ENCODE data around the gene LUZP1. TPM values are rescaled to one million over a fixed set of nuclear protein-coding genes. Genes with fewer than 3 reads are reported as not detected.
A peak's percentile ranks its signal among the peaks of the same experiment; 100 is the strongest.

The LUZP1 gene
- total RNA-seq, result 1 to 10 TPM; 4.6 to 8.0 TPM

- Histone ChIP-seq H3K4me1 (peaks cover 8% of the 10 kb centered on the region), H3K36me3 (replicated peaks in 1 of 2; ENCODE audit: insufficient read depth in 1 of 2, low read depth in 2 of 2) (no peaks in the 10 kb centered on the region), H3K27ac (peak within 1 kb of the TSS; percentile 79 to 94 (median 82)), H3K9me3 (no peaks in the 10 kb centered on the region), H3K27me3 (no peaks in the 10 kb centered on the region), H3K4me3 (peak within 1 kb of the TSS; percentile 88 to 92)
- DNase-seq, result peak; percentile 82 to 89 (median 88)
- intact Hi-C loops (cut with DNase I), result no loop called here
- peak; percentile 90 for ATAC-seq
- WGBS, 2 donors, result 8 to 16% methylated on average over 31 to 50 of the region's 56 CpGs
- peak; percentile 79 to 86 (median 82) for TF ChIP-seq POLR2A (IDR thresholded peaks at IDR 0.05)
- no peak for TF ChIP-seq CTCF (IDR thresholded peaks at IDR 0.05)
These were observed at the start of gene LUZP1 for GRCh38 chr1:23168445-23169194. Gene LUZP1 (minus strand): TSS chr1:23168856.

GRCh38 chr1:23217421-23218115 lies 48.9 kb upstream of the LUZP1 start, which contains the start of gene HTR1D:
Gene HTR1D (minus strand): TSS chr1:23217502. CDS start chr1:23194219, 23,283 bp downstream.
- Histone ChIP-seq H3K27me3 (peaks cover 0 to 26% of the 10 kb centered on the region in 2 donors), H3K9me3 (no peaks in the 10 kb centered on the region), H3K4me3 (peak within 1 kb of the TSS in 1 of 2 donors; percentile 15), H3K36me3 (replicated peaks in 1 of 2; ENCODE audit: insufficient read depth in 1 of 2, low read depth in 2 of 2) (no peaks in the 10 kb centered on the region), H3K4me1 (peaks cover 15% of the 10 kb centered on the region), H3K27ac (no peak within 1 kb of the TSS)
- 2 to 4% methylated on average over 21 to 40 of the region's 45 CpGs for WGBS, 2 donors
- intact Hi-C loops (cut with DNase I), result no loop called here
- TF ChIP-seq CTCF (IDR thresholded peaks at IDR 0.05), result no peak
- no peak for TF ChIP-seq POLR2A (IDR thresholded peaks at IDR 0.05)
- ATAC-seq, result peak; percentile 48
- peak in 2 of 4 donors; percentile 19 to 28 for DNase-seq

GRCh38 chr1:23216771-23217420 lies 48.2 kb upstream of the LUZP1 start:
- Histone ChIP-seq H3K36me3 (replicated peaks in 1 of 2; ENCODE audit: insufficient read depth in 1 of 2, low read depth in 2 of 2) (no peaks in the 10 kb centered on the region), H3K4me1 (peaks cover 15% of the 10 kb centered on the region), H3K4me3 (peak overlapping the region in 1 of 2 donors; percentile 15), H3K27ac (no peak overlapping the region), H3K9me3 (no peaks in the 10 kb centered on the region), H3K27me3 (peaks cover 0 to 26% of the 10 kb centered on the region in 2 donors)
- peak; percentile 51 for ATAC-seq
- peak; percentile 22 to 69 (median 52) for TF ChIP-seq CTCF (IDR thresholded peaks at IDR 0.05)
- TF ChIP-seq POLR2A (IDR thresholded peaks at IDR 0.05), result no peak
- peak in 1 of 4 donors; percentile 34 for DNase-seq
- intact Hi-C loops (cut with DNase I), result no loop called here
- WGBS, 2 donors, result 0 to 1% methylated on average over 4 to 66 of the region's 78 CpGs

- intact Hi-C loops (cut with DNase I), result no loop called here
- Histone ChIP-seq H3K9me3 (no peaks in the 10 kb centered on the region), H3K4me3 (no peak overlapping the region), H3K27me3 (peaks cover 0 to 26% of the 10 kb centered on the region in 2 donors), H3K36me3 (replicated peaks in 1 of 2; ENCODE audit: insufficient read depth in 1 of 2, low read depth in 2 of 2) (no peaks in the 10 kb centered on the region), H3K27ac (no peak overlapping the region), H3K4me1 (peaks cover 15% of the 10 kb centered on the region)
- WGBS, 2 donors, result 57 to 83% methylated on average over 2 to 3 of the region's 3 CpGs
- ATAC-seq (no peak), DNase-seq (no peak)
- TF ChIP-seq CTCF (IDR thresholded peaks at IDR 0.05) (no peak), POLR2A (IDR thresholded peaks at IDR 0.05) (no peak)
These were observed 47.2 kb upstream of the LUZP1 start for GRCh38 chr1:23215751-23216449.
